ENCODE results near the gene TJAP1.
"Not testable (repeated sequence)": the region's sequence is repeated elsewhere in the genome, so short reads cannot be mapped to it uniquely, and the experiment has no call there.

Gene TJAP1

DNA sequence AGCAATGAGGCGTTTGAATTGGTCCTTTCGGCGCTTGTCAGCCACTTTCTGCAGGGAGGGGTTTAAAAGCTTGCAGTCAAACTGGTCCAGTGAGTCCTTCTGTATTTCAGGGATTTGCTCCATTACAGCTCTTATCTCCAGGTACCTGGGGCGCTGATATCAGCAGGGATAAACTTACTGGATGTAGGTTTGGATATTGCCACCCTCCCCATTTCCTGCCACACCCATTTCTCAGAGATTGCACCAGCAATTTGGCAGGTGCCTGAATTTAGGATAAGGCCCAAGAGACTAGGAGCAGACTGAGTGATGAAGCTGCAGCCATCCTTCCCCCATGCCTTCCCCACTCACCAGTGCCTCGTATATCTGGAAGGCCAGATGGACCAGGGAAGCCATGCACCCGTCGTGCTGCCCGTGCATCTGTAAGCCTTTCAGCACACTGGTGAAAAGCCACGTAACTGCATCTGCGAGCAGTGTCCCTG, 47.2 kb downstream of the TJAP1 start:
- DNase-seq (ENCODE audit: low read depth in 1 of 2, low spot score in 1 of 2) = no peak

- no peak for DNase-seq (ENCODE audit: low read depth in 1 of 2, low spot score in 1 of 2)
These were observed 54.8 kb downstream of the TJAP1 start for GRCh38 chr6:43532201-43532600.

DNA sequence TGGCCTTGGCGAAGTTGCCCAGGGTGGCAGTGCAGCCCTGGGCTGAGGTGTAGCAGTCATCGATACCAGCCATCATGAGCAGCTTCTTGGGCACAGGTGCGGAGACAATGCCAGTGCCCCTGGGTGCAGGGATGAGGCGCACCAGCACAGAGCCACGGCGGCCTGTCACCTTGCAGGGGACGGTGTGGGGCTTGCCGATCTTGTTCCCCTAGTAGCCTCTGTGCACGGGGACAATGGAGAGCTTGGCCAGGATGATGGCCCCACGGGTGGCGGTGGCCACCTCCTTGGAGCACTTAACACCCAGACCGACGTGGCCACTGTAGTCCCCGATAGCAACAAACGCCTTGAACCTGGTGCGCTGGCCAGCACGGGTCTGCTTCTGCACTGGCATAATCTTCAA, 61.6 kb downstream of the TJAP1 start:
- DNase-seq (ENCODE audit: low read depth in 1 of 2, low spot score in 1 of 2) = not testable (repeated sequence)

DNA sequence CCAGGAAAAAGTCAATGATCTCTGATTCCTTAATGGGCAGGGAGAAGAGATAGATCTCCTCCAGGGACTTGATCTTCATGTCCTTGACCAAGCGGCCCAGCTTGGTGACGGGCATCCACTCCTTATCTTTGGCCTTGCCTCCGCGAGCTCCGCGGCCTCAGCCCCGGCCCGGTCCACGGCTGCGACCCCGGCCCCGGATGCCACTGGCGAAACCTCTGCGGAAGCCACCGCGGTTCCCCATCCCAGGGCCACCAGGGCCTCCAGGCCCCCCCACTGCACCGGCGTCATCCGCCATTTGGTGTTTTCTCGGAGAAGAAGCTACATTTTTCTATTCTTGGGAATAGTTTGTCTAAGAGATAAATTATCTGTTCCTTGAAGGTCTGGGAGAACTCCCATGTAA, 62.0 kb downstream of the TJAP1 start:
- DNase-seq (ENCODE audit: low read depth in 1 of 2, low spot score in 1 of 2) = not testable (repeated sequence)

DNA sequence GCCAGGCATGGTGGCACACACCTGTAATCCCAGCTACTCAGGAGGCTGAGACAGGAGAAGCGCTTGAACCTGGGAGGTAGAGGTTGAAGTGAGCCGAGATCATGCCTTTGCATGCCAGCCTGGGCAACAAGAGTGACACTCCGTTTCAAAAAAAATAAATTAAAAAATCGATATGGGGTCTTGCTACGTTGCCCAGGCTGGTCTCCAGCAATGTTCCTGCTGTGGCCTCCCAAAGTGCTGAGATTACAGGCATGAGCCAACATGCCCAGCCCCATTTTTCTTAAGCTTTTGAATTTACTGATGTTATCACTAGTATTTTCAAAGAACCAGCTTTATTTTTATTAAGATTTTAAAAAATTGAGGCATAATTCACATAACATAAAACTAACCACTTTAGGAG, 63.1 kb downstream of the TJAP1 start:
- DNase-seq (ENCODE audit: low read depth in 1 of 2, low spot score in 1 of 2) = no peak

DNA sequence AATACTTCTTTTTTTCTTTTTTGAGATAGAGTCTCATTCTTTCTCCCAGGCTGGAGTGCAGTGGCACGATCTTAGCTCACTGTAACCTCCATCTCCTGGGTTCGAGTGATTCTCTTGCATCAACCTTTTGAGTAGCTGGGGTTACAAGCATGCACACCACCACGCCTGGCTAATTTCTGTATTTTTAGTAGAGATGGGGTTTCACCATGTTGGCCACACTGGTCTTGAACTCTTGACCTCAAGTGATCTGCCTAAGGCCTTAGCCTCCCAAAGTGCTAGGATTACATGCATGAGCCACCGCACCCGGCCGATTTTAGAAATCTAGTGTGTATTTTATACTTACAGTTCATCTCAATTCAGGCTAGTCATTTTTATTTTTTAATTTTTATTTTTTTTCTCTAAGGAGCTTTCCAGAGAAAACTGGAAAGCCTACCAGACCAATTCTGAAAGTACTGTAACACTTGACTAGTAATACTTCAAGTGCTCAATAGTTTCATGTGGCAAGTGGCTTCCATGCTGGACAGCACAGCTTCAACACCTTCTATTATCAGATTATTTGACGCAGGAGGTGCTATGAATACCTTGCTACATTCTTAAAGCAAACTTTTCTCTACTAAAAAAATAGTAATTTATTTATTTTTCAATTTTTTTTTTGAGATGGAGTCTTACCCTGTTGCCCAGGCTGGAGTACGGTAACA, 64.6 kb downstream of the TJAP1 start:
- no peak for DNase-seq (ENCODE audit: low read depth in 1 of 2, low spot score in 1 of 2)

- no peak for DNase-seq (ENCODE audit: low read depth in 1 of 2, low spot score in 1 of 2)
These were observed 67.1 kb downstream of the TJAP1 start for GRCh38 chr6:43544461-43544860.

GRCh38 chr6:43547222-43547621, 69.9 kb downstream of the TJAP1 start:
- no peak for DNase-seq (ENCODE audit: low read depth in 1 of 2, low spot score in 1 of 2)

Data from activated CD4-positive, alpha-beta T cell treated with anti-CD3 and anti-CD28 coated beads, Interleukin-2, amount 50 U/mL, for 24 hours (primary cell).